HG02798 (cell line): ENCODE results near the gene RIC1.
A peak's percentile ranks its signal among the peaks of the same experiment; 100 is the strongest.
"Not testable (repeated sequence)": the region's sequence is repeated elsewhere in the genome, so short reads cannot be mapped to it uniquely, and the experiment has no call there.

Experiments used
- ATAC-seq: cut with Tn5 transposase; IDR thresholded peaks from one replicate; pipeline ENCODE4 v1.9.1; 2021; ENCODE audit warnings: mild to moderate bottlenecking; ENCODE audit not compliant: unreplicated experiment, poor library complexity

RIC1 gene

DNA sequence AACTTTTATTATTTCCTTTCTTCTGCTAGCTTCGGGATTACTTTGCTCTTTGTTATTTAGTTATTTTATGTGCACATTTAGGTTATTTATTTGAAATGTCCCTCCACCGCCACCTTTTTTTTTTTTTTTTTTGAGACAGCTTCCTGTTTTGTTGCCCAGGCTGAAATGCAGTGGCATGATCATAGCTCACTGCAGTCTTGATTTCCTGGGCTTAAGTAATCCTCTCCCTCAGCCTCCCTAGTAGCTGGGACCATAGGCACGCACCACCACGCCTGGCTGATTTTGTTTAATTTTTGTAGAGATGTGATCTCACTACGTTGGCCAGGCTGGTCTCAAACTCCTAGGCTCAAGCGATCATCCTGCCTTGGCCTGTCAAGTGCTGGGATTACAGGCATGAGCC lies 38.5 kb downstream of the RIC1 start:
- ATAC-seq, result no peak

DNA sequence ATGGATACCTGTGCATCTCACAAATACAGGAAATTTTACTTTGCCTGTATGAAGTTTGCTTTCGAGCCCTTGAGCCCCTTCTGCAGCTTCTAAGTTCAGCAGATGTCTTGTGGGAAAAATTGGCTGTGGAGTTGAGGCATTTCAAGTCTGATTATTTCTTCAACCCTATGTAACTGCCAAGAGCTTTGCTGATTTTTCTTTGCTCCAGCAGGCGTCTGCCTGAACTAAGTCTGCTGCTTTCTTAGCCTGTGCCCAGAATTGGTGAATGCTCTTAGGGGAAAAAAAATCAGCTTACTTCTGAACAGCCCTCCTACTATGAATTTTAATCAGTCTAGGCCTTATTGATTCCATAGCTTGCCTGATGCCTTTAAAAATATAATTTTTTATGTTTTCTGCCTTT lies 41.2 kb downstream of the RIC1 start:
- no peak for ATAC-seq

DNA sequence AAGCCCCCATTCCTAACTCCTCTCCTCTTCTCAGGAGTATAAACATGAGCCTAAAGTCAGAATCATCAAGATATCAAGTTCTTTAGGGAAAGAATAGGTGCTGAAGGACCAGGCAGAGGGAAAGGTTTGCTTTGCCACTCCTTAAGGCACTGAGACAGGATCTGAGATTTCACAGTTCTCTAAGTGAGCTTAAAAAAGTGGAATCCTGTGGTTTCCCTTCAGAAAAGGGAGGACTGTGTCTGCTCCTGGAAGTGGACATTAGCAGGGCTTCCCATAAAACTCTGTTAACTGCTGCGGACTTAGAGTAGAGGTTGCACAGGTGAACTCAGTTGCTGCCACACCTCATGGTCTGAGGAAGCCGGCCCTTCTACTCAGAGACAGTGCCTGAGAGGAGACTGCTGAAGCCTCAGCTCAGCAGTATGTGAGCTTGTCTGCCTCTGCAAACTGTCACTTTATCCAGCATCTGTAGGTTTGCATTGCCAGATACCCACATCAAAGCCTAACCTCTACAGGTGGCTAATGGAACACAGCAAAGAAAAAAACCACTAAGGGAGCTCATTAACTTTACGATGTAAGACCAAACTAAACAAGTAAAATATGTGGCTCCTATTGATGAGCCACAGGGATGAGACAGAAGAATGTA lies 42.9 kb downstream of the RIC1 start:
- ATAC-seq, result no peak

DNA sequence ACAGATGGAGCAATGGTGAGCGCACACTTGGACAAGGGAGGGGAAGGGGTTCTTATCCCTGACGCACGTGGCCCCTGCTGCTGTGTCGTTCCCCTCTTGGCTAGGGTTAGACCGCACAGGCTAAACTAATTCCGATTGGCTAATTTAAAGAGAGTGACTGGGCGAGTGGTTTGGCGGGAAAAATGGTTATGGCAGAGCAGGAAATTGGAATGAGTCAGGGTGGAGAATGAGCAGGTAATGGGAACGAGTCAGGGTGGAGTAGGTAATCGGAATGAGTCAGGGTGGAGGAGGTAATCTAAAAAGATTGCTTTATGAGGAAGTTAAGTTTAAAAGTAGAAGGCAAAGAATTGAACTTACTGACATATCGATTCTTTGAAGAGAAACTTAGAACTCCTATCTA lies 46.1 kb downstream of the RIC1 start:
- ATAC-seq, result not testable (repeated sequence)

DNA sequence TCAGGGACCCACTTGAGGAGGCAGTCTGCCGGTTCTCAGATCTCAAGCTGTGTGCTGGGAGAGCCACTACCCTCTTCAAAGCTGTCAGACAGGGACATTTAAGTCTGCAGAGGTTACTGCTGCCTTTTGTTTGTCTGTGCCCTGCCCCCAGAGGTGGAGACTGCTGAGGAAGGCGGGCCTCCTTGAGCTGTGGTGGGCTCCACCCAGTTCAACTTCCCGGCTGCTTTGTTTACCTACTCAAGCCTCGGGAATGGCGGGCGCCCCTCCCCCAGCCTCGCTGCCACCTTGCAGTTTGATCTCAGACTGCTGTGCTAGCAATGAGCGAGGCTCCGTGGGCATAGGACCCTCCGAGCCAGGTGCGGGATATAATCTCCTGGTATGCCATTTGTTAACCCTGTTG lies 54.7 kb downstream of the RIC1 start:
- ATAC-seq, result not testable (repeated sequence)

DNA sequence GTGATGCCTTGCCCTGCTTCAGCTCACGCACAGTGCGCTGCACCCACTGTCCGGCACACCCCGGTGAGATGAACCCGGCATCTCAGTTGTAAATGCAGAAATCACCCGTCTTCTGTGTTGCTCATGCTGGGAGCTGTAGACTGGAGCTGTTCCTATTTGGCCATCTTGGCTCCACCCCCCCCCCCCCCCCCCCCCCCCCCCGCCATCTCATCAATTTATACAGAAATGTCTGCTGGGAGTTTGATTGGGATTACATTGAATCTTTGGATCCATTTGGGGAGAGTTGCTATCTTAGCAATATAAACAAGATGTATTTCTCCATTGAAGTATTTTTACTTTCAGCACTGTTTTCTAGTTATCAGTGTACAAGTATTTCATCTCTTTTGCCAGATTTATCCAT lies 55.2 kb downstream of the RIC1 start:
- no peak for ATAC-seq

DNA sequence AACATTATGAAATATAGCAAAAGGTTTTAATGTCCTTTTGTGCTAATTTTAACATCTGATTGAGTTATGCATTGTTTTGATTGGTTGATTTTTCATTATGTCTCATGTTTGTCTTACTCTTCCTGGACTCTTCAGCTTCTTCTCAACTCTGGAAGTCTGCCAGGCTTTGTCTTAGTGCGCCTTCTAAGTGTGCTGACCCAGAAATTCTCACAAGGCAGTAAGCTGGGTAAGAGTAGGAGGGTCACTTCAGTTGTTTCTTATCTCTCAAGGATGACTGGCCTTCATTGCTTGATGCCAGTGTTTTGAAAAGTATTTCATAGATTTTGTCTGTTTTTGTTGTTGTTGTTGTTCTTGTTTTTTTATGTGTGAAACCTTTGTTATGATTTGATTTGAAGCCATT lies 59.2 kb downstream of the RIC1 start:
- no peak for ATAC-seq

DNA sequence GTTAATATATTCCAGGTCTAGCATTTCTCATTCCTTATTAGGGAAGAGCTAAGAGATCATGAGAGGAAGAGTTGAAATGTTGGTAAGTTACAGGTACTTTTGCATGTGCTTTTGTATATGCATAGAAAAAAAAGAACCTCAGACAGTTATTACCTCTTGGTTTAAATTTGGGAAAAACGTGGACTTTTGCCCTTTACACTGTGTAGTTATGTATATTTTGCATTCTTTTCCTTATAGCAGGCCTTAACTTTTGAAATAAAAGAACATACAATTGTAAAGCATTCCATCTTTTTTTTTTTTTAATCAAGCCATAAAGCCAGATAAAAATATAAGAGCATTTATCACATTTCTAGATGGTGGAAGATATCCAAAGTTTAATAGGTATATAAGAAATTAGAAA lies 61.4 kb downstream of the RIC1 start:
- ATAC-seq, result no peak

DNA sequence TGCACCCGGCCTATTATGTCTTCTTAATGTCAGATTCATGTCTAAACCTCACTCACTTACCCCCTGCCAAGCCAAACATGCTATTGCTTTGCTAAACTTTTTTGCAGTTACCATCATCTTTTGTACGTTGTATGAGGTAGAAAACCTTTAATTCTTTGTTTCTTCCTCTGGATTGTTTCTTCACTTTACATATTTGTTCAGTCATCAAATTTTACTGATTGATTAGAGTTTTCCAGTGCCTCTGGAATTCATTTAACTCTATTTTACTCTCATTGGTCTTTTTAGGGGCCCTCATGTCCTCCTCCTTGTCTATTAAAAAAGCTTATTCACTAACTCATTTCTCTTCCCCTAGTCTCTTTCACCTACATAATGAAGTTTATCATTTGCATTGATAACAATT lies 67.0 kb downstream of the RIC1 start:
- no peak for ATAC-seq

DNA sequence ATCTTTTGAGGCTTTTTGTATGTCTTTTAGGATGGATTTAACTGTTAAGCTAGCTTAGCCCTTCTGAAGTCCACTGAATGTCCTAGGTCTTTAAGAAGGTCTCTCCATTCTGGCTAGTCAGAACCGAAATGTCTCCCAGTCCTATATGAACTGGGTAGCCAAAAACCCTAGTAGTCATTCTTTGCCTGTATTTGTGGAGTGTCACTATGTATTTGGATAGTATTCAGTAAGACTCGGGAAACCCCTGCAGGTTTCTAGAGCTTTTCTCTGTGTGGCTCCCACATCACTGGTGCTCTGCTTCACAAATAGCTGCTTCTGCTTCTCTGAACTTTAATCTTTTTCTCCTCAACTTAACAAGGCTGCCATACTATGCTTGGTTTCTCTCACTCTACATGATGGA lies 68.0 kb downstream of the RIC1 start:
- ATAC-seq, result peak; percentile 69

DNA sequence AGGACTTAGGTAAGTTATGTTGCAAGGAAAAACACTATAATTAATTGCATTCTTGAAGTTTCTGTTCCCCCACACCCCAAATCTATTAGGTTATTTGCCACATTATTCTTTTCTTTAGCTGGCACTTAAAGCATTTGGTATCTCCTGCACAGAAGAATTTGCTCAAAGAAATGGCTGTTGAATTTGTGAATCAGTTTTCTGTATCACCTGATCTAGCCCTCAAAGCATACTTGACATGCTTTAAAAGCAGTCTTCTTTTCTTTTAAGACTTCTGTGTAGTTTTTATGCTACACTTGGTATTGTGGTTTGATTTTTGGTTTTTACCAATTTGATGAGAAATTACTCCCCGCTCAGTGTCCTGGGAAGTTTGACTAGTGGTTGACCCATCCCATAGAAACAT lies 69.1 kb downstream of the RIC1 start:
- no peak for ATAC-seq

DNA sequence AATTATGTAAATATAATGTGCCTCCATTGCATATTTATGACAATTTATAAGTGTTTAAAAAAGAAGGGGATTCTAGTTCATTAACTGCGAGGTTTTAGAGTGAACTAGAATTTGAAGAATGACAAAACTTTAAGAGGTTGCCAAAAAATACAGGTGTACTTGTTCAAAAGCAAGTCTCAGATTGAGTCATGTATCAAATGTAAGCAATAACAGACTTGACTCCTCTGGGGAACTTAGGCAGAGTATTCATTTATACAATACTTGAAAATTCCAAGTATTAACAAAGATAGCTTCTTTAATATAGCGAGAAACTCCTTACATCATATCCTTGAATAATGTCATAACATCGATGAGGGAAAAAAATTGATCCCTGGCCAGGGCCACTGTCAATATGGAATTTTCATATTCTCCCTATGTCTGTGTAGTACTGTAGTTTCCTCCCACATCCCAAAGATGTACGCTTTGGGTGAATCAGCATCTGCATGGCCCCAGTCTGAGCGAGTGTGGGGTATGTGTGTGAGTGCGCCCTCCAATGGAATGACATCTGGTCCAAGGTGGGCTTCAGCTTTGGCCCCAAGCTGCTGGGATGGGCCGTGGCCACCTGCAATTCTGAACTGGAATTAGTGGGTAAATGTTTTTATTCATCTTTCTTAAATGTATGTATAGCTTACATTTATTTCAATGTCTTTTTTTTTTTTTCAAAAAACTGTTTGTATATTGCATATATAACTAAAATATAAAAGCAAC lies 70.1 kb downstream of the RIC1 start:
- ATAC-seq, result no peak

DNA sequence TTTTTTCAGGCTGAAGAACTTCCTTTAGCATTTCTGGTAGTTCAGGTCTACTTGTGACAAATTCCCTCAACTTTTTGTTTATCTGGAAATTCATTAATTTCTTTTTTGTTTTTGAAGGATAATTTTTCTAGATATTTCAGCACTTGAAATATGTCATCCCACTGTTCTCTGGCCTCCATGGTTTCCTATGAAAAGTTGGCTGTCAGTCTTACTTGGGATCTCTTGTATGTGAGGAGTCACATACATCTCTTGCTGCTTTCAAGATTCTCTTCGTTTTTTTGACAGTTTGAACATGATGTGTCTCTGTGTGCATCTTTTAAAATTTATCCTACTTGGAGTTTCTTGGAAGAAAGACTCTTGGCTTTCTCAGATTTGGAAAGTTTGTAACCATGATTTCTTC lies 79.5 kb downstream of the RIC1 start:
- ATAC-seq, result no peak

DNA sequence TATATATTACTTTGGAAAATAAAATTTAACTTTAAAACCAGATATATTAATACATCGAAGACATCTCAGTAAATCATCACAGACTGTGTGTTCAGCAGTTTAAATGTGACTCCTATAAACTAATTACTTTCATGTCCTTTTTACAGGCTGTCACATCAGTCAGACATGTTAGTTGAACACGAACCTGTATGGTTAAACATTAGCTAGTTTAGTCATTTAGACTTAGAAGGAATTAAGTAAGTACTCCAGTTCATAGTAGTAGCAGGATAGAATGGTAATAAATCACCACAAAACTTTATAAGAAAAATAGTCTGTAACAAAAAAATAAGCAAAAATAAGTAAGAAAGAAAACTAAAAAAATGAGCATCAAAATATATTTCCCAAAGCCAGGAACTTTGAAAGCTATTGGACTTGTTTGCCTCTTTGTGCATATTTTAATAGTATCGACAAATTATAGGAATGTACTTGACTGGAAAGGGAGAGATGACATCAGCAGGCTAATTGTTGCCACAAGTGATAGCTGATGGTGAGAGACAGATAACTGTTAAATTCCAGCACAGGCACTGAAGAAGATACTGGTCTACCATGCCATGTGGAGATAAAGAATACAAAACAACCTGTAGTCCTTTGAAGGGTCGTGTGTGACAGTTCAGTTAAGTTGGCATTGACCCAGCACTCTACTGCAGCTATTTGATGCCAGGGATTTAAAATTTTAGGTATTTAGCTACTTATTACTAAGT lies 83.9 kb downstream of the RIC1 start:
- ATAC-seq, result no peak

DNA sequence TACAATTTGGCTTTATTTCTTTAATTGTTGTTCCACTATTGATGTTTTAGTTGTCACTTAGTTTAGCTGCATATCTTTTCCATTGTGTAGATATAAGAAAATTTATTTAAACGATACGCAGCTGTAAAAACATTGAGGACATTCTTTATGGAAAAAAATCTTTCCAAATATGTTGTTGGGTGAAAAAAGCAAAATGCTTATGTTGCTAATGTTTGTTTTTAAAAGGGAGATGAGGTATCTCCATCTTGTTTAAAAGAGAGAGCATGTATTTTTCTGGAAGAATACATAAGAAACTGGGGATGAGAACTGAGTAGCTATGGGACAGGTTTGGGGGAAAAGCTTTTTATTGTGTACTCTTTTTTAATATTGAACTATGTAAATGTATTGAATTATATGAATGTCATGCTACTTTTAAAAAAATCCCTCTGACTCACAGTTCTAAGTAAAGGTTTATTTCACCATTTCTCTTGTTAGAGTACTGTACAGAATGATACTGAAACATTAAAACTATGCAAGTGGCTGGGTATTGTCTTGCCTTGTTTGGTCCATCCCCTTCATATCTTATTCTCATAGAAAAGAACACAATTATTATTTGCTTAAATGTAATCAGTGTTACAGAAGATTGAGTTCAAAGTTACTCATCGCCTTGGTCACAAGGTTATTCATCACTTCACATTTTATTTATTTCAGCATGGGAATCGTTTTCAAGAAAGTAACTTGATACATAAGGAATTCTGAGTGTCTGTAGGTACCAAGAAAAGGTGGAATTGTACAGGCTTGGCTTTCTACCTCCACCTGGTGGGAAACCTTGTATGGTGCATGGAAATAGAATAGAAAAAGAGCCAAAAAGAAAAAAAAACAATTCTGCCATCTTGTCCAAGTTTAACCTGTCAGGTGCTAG lies 85.8 kb downstream of the RIC1 start:
- no peak for ATAC-seq

DNA sequence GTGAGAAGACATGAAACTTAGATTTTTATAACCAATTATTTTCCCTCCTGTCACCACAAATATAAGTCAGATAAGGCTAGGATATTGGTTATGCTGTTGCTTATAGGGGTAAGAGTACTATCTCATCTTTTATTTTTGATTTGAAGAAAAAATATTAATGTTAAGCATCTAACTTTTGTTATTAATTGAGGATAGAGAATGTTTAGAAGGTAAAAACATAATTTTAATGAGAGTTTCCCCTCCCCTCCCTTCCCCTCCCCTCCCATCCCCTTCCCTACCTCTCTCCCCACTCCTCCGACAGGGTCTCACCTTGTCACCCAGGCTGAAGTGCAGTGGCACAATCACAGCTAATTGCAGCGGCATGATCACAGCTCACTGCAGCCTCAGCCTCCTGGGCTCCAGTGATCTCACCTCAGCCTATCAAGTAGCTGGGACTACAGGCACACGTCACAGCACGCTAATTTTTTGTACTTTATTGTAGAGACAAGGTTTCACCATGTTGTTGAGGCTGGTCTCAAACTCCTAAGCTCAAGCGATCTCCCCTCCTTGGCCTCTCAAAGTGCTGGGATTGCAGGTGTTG lies 86.7 kb downstream of the RIC1 start:
- no peak for ATAC-seq

DNA sequence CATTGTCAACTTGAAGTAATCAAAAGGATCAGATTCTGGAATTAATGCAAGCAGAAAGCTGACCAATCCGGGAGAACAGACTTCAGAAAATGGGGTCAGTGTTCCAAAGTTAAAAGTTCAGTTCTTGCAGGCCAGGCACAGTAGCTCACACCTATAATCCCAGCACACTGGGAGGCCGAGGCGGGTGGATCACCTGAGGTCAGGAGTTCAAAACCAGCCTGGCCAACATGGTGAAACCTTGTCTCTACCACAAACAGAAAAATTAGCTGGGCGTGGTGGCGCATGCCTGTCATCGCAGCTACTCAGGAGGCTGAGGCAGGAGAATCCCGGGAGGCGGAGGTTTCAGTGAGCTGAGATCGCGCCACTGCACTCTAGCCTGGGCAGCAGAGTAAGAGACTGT lies 88.5 kb downstream of the RIC1 start:
- ATAC-seq, result not testable (repeated sequence)

DNA sequence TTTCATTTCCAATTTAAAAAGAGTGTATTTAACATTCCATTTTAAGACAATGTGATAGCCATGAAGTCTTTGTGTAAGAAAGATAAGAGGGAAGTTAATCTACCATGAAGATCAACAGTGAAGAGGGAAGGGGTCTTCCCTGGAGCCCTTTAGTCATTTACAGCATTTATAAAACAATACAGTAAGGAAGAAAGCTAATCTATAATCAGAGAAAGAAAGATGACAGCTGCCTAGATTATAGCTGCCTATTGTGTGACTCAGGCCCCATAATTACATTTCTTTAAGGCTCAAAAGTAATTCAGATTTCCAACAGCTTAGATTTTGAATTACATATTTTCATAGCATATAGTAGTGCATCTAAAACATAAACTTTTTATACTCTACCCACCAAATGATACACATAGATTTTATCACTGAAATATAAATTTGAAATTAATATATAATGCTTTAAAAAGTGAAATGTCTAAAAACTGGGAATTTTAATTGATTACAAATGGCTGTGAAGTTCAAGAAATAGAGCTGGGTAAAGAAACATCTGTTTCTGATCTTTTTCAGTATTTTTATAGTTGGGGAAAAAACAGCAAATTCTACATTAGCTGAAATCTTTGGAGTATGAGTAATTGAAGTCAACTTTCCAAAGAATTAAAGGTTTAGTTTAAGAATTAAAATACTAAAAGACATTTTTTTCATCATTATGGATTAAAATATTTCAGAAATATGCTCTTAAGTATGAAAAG lies 89.6 kb downstream of the RIC1 start:
- no peak for ATAC-seq

DNA sequence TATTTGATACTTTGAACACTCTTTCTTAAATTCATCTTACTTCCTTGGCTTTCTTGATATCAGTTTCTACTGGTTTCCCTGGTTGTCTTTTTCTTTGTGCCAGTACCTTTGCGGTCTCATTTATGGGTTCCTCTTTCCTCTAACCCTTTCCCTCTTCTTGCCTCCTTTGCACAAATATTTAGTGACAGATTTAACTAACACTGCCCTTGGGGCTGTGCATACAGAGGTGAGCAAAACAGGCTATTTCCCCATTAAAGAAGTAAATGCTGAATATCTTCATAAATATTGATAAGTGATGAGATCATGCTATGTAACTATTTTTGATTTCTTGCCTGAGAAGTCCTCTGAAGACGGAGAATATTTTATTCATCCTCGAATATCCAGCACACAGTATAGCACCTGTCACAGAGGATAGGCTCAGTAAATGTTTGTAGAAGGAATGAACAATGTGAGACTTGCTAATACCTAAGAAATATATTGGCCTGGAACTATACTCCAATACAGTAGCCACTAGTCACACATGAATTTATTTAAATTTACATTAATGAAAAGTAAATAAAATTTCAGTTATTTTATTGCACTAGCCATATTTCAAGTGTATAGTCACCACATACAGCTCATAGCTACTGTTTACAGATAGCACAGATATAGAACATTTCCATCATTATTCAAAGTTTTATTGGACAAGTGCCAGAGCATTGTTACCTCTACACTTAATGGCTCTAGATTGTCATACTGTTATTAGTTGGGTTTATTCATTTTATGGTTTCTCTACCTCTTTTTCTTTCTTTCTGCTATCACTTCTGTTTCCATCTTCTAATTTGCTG lies 90.4 kb downstream of the RIC1 start:
- ATAC-seq, result no peak
